Amygdala (tissue), 56 donors: ENCODE measurements around the gene AGXT2.
A peak's percentile ranks its signal among the peaks of the same experiment; 100 is the strongest.
"Not testable (repeated sequence)": the region's sequence is repeated elsewhere in the genome, so short reads cannot be mapped to it uniquely, and the experiment has no call there.

Source experiments
- DNase-seq, 56 donors: peaks; one replicate each; lab custom pipeline; 2025; lab: John Stamatoyannopoulos, UW

AGXT2 gene

GRCh38 chr5:35058374-35058788 is 10.6 kb upstream of the AGXT2 start:
- DNase-seq, result no peak

DNA sequence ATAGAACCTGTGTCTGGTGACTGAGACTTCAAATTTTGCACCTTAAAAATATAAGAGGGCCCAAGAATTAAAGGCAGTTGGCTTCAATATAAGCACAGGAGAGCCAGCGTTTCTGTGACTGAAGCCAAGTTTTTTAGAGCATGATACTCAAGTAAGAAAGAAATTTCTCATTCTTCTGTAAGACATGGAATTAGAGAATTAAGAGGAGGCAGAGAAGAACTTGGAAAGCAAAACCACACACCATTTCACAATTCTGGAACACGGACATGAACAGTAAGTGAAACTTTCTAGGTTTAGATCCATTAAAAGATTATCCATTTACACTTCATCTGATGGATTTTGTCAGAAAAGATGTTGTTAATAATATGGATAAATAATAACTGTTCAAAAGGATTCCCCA is 8.9 kb upstream of the AGXT2 start:
- DNase-seq, result no peak

- DNase-seq, result no peak
These were observed 5.1 kb upstream of the AGXT2 start for GRCh38 chr5:35052838-35053237.

DNA sequence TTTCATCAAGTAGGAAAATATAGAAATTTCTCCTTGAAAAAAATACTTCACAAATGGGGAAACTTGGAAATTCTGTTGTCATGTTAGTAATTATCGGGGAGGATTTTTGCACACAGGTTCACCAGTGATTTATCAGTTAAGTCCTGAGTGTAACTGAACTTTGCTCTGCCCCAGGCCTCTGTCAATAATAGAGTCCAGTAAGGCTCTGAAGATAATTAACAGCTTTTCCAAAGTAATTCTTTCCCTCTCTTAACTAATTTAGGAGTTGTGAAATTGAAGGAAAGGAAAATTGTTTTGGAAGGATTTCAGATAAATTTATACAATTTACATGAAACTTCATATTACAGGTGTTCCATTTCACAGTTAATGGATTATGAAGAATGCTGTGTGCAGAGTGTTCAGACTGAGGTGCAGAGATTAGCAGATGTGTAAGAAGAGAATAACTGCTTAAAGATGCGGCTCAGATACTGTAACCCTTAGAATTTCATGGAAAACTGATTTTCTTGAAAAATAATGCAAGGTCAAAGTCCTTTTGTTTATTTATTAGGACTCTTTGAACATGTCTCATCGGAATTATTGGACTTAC is 2.9 kb upstream of the AGXT2 start:
- DNase-seq, result no peak

DNA sequence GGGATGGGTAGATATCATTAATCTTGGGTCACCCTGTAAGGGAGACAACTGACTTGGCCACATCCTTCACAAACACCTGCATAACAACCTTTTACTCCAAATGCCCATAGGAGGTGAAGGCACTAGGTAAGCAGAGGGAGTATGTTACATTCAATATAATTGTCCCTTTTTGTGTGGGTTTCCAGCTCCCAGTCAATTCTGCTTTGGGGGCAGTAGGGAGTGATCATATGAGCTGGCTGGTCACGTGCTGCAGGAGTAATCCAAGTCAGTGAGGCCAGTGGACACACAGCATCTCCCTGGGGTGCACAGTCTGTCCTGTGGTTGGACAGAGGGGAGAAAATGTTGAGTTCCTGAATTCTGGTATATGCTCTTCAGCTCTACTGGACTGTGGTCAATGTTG is 1.2 kb upstream of the AGXT2 start:
- DNase-seq, result no peak

DNA sequence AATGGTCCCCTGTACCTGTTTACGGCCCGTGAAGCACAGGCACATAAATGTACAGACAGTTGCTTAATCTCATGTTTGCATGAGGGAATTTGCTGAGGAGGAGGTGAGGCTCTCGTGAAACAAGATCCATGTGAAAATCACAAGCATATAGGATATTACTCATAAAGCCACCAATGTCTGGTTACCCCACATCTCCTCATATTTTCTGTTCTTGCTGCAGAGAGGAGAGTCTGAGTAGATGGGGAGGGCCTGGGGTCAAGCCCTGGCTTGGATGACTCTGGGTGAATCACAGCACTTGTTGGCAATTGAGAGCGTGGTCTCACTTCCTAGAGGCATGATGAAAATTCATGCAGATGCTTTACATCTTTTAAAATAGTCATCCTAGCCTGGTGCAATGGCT is 975 bp downstream of the AGXT2 start:
- DNase-seq, result no peak

DNA sequence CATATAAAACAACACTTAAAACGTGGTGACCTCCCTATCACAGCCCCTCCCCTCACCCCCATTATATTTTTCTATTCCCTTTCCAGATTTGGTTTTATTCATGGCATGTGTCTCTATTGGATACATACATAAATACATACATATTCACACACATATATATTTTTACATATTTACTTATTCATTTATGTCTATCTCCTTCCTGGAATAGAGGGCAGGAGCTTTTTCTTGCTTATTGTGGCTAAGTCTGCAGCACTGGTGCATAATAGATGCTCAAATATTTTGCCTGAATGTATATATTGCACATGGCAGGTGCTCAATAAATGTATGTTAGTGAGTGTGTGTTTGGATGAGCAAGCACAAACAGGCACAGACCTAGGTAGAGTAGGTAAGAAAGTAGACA is 2.5 kb downstream of the AGXT2 start:
- DNase-seq, result no peak

DNA sequence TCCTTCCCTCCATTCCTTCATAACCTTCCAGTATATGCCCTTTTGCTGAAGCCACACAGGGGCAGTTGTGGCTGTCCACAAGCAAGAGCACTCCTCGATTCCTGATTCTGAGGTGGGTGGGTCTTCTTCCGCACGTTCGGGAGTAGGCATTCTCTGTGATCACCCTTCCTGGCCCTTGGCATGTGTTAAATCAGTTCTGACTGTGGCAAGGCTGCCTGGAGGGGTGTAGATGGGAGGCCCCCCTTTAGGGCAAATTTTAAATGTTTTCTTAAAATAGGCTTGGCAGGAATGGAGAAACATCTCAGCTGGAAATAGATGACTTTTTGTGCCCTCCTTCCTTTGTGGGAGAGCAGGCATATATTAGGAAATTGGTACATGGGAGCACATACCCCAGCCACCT is 3.1 kb downstream of the AGXT2 start:
- no peak for DNase-seq

GRCh38 chr5:35042781-35043180 is 5.0 kb downstream of the AGXT2 start:
- no peak for DNase-seq

- no peak for DNase-seq
These were observed 6.5 kb downstream of the AGXT2 start for GRCh38 chr5:35041261-35041660.

DNA sequence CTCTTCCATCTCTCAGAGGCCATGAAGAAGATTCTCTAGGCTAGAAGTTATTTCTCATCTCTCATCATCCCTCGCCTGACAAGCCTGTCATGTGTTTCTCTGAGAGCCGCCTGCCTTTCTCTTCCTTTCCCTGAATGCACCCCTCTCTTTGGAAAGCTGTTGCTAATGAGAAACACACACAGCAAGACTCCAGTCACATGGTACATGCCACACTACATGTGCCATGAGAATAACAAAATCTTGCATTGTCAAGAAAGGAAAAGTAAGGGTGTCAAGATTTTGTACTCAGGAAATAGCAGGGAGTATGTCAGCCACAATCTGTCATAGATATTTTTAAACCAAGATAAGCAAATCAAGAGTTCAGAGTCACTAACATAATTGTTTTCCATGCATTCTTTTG is 8.9 kb downstream of the AGXT2 start:
- peak in 1 of 56 donors; percentile 17 for DNase-seq

GRCh38 chr5:35036536-35036935 is 11.2 kb downstream of the AGXT2 start:
- no peak for DNase-seq

DNA sequence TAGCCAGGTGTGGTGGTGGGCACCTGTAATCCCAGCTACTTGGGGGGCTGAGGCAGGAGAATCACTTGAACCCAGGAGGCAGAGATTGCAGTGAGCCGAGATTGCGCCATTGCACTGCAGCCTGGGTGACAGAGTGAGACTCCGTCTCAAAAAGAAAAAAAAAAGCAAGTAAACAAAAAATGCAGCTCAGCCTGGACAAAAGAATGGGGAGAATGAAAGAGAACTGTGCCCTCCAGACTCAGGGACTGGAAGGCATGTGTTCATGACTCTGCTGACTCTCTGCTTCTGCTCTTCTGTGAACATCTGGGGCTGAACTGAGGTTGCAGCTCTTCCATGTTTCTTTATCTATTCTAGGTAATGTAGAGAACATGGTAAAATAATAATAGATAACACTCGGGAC is 11.8 kb downstream of the AGXT2 start:
- not testable (repeated sequence) for DNase-seq

DNA sequence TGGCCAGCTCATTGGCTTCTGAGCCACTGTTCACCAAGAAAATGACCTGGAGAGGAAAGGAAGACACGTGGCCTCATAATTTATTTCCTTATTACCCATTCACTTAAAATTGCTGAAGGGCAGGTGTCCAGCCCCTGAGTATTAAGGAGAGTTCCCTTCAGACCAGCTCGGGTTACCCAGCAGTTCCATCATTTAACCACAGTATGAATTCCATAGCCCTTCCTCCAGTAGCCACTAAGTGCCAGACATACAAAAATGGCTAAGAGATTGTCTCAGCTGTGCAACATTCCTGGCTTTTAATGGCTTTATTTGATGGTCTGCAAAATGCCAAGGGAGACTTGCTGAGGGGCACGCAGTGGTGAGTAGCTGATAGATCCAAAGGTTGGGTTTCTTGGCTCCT is 12.5 kb downstream of the AGXT2 start:
- DNase-seq, result no peak

- peak in 1 of 56 donors; percentile 6 for DNase-seq
These were observed 15.4 kb downstream of the AGXT2 start for GRCh38 chr5:35032356-35032755.

- DNase-seq, result no peak
These were observed 16.5 kb downstream of the AGXT2 start for GRCh38 chr5:35031276-35031675.

DNA sequence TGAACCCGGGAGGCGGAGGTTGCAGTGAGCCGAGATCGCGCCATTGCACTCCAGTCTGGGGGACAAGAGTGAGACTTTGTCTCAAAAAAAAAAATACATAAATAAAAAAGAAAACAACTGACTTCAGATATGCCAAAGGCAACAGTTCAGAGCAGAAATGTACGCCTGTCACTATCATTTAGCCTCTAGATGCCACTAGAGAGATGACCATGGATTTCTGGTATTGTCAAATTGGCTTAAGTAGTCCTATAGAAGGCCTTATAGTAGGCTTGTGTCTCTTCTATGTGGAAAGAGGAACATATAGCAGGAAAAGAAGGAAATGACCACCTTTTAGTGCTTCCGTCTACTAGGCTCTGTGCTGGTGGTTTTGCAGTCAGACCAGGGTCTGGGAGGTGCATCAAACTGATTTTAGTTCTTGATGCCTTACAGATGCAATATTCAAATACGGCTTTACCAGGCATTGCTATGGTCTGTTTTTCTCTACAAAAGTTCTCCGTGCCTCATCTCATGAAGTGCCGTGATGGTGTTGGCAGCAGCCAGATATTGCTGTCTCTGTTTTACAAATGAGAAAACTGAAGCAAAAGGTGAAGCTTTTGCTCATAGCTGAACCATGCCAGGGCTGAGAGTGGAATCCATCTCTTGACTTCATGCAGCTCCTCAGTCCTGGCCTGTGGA is 17.2 kb downstream of the AGXT2 start:
- DNase-seq, result no peak

- no peak for DNase-seq
These were observed 18.4 kb downstream of the AGXT2 start for GRCh38 chr5:35029333-35029732.

- no peak for DNase-seq
These were observed 20.8 kb downstream of the AGXT2 start for GRCh38 chr5:35026941-35027340.

DNA sequence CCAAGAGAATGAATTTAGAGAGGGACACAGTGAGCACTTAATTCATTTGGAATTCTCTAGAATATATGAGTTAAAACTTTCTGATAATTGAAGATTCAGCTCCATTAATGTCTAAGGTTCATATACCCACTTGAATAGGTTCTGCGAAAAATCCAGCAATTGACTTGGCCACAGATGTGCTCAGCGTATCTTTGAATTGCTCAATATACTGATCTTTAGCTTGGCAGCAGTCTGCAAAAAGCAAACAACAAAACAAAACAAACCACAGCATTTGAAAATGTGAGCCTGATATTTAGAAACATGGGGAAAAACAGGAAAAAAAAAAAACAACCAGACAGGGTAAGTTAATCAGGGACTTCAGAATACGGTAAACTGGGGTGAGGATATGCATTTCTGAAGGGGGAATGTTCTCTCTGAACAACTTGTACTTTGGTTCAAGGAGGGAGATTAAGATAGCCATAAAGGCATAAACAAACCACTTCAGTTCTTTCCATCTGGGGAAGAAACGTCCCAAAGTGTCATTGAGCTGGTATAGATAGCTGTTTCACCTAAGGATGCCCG is 21.4 kb downstream of the AGXT2 start:
- DNase-seq, result no peak

- no peak for DNase-seq
These were observed 22.7 kb downstream of the AGXT2 start for GRCh38 chr5:35024911-35025510.
